ENCODE measurements around the gene HOXC10. TPM values are rescaled to one million over a fixed set of nuclear protein-coding genes. Genes with fewer than 3 reads are reported as not detected.

Gene HOXC10
- total RNA-seq, 2 donors from 2014 or later: 0.51 to 7.2 TPM

- no peak overlapping the region for H3K27ac ChIP-seq
- H3K4me3 ChIP-seq: no peak overlapping the region
- no peak for DNase-seq (ENCODE audit: low spot score)
- peaks cover 63% of the 10 kb centered on the region for H3K27me3 ChIP-seq (replicated peaks; ENCODE audit: insufficient read depth)
- H3K4me1 ChIP-seq (replicated peaks): no peaks in the 10 kb centered on the region
- intact Hi-C loops (cut with DNase I): no loop called here
- no peak for TF ChIP-seq CTCF (IDR thresholded peaks at IDR 0.05)
- TF ChIP-seq POLR2AphosphoS5 (IDR thresholded peaks at IDR 0.05): no peak
- TF ChIP-seq POLR2A (IDR thresholded peaks at IDR 0.05): no peak
- 22% methylated on average over 21 of the region's 21 CpGs for WGBS
- no peaks in the 10 kb centered on the region for H3K9me3 ChIP-seq
- H3K36me3 ChIP-seq: no peaks in the 10 kb centered on the region
Observed at GRCh38 chr12:53976172-53976822, 8.6 kb upstream of the HOXC10 start.

- Histone ChIP-seq H3K4me3 (no peak overlapping the region), H3K9me3 (no peaks in the 10 kb centered on the region), H3K36me3 (no peaks in the 10 kb centered on the region), H3K4me1 (replicated peaks) (no peaks in the 10 kb centered on the region), H3K27ac (no peak overlapping the region), H3K27me3 (replicated peaks; ENCODE audit: insufficient read depth) (peaks cover 63% of the 10 kb centered on the region)
- intact Hi-C loops (cut with DNase I): no loop called here
- DNase-seq (ENCODE audit: low spot score): no peak
- TF ChIP-seq POLR2AphosphoS5 (IDR thresholded peaks at IDR 0.05) (no peak), POLR2A (IDR thresholded peaks at IDR 0.05) (no peak), CTCF (IDR thresholded peaks at IDR 0.05) (no peak)
- WGBS: 29% methylated on average over 9 of the region's 9 CpGs
Observed at GRCh38 chr12:53976823-53977595, 7.9 kb upstream of the HOXC10 start.

- TF ChIP-seq POLR2AphosphoS5 (IDR thresholded peaks at IDR 0.05): no peak
- TF ChIP-seq CTCF (IDR thresholded peaks at IDR 0.05): no peak
- TF ChIP-seq POLR2A (IDR thresholded peaks at IDR 0.05): no peak
- no peak overlapping the region for H3K27ac ChIP-seq
- peaks cover 61% of the 10 kb centered on the region for H3K27me3 ChIP-seq (replicated peaks; ENCODE audit: insufficient read depth)
- no peaks in the 10 kb centered on the region for H3K9me3 ChIP-seq
- no peaks in the 10 kb centered on the region for H3K4me1 ChIP-seq (replicated peaks)
- intact Hi-C loops (cut with DNase I): no loop called here
- H3K36me3 ChIP-seq: no peaks in the 10 kb centered on the region
- no peak overlapping the region for H3K4me3 ChIP-seq
- WGBS: 8% methylated on average over 11 of the region's 11 CpGs
- no peak for DNase-seq (ENCODE audit: low spot score)
Observed at GRCh38 chr12:53977596-53978445, 7.1 kb upstream of the HOXC10 start.

- no peak overlapping the region for H3K4me3 ChIP-seq
- no peak overlapping the region for H3K27ac ChIP-seq
- intact Hi-C loops (cut with DNase I): no loop called here
- no peaks in the 10 kb centered on the region for H3K36me3 ChIP-seq
- 9% methylated on average over 15 of the region's 15 CpGs for WGBS
- TF ChIP-seq POLR2AphosphoS5 (IDR thresholded peaks at IDR 0.05) (peak; percentile 19), POLR2A (IDR thresholded peaks at IDR 0.05) (no peak)
- peaks cover 62% of the 10 kb centered on the region for H3K27me3 ChIP-seq (replicated peaks; ENCODE audit: insufficient read depth)
- H3K9me3 ChIP-seq: no peaks in the 10 kb centered on the region
- no peak for DNase-seq (ENCODE audit: low spot score)
- H3K4me1 ChIP-seq (replicated peaks): no peaks in the 10 kb centered on the region
Observed at GRCh38 chr12:53978477-53979356, 6.2 kb upstream of the HOXC10 start.
